Subcutaneous adipose tissue (tissue), 4 donors: ENCODE results near the gene MRPL17. TPM values are rescaled to one million over a fixed set of nuclear protein-coding genes. Genes with fewer than 3 reads are reported as not detected.

Experiments used
- CTCF ChIP-seq: fragments of 450-650 bp; IDR thresholded peaks from one replicate; pipeline ENCODE4 v1.5.1; 2016; ENCODE audit warnings: low read depth, mild to moderate bottlenecking, control low read depth, antibody characterized with exemption, moderate library complexity
- total RNA-seq, 4 donors: library from RNA; depleted of rRNA; stranded (reverse); fragments of >200 nt; gene quantifications; one replicate each; pipeline ENCODE4 v1.1.0, GENCODE V29; 2016

MRPL17 gene
- total RNA-seq, 4 donors from 2014 or later = 12.8 to 22.0 (median 15.0) TPM

- TF ChIP-seq CTCF = no peak
These were observed 34.6 kb downstream of the MRPL17 start for GRCh38 chr11:6648501-6648900.

- TF ChIP-seq CTCF = no peak
These were observed 35.3 kb downstream of the MRPL17 start for GRCh38 chr11:6647836-6648235.

- no peak for TF ChIP-seq CTCF
These were observed 36.0 kb downstream of the MRPL17 start for GRCh38 chr11:6646918-6647679.

- TF ChIP-seq CTCF = no peak
These were observed 36.6 kb downstream of the MRPL17 start for GRCh38 chr11:6646576-6646917.

GRCh38 chr11:6646071-6646470 lies 37.1 kb downstream of the MRPL17 start:
- TF ChIP-seq CTCF = no peak

GRCh38 chr11:6642957-6643356 lies 40.2 kb downstream of the MRPL17 start:
- no peak for TF ChIP-seq CTCF

- no peak for TF ChIP-seq CTCF
These were observed 42.0 kb downstream of the MRPL17 start for GRCh38 chr11:6640985-6641701.
